Ishikawa (cell line): ENCODE data around the gene RNFT2.

Experiments used
- EP300 ChIP-seq: IDR thresholded peaks from 2 replicates; pipeline ENCODE4 v1.6.1; 2012; ENCODE audit warnings: borderline replicate concordance
- RAD21 ChIP-seq: IDR thresholded peaks from 2 replicates; pipeline ENCODE4 v1.6.1; 2012; ENCODE audit warnings: low read depth
- TF ChIP-seq, protein P1 (sequence below): IDR thresholded peaks from 2 replicates; pipeline ENCODE4 v1.6.1; 2012; ENCODE audit warnings: low read depth, mild to moderate bottlenecking

DNA sequence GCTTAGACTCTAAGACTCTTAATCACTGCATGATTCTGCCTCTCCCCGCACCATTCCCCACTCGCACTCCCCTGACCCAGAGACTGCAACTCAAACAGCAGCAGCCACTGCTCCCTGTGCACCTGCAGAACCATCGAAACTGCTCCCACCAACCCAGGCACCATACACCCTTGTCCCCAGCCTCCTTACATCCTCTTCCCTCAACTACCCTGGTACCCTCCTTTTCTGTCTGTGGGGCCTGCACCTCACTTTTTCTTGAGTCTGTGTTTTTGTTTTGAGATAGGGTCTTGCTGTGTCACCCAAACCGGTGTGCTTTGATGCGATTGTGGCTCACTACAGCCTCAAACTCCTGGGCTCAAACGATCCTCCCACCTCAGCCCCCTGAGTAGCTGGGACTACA, 69.4 kb downstream of the RNFT2 start:
- TF ChIP-seq, protein P1, sequence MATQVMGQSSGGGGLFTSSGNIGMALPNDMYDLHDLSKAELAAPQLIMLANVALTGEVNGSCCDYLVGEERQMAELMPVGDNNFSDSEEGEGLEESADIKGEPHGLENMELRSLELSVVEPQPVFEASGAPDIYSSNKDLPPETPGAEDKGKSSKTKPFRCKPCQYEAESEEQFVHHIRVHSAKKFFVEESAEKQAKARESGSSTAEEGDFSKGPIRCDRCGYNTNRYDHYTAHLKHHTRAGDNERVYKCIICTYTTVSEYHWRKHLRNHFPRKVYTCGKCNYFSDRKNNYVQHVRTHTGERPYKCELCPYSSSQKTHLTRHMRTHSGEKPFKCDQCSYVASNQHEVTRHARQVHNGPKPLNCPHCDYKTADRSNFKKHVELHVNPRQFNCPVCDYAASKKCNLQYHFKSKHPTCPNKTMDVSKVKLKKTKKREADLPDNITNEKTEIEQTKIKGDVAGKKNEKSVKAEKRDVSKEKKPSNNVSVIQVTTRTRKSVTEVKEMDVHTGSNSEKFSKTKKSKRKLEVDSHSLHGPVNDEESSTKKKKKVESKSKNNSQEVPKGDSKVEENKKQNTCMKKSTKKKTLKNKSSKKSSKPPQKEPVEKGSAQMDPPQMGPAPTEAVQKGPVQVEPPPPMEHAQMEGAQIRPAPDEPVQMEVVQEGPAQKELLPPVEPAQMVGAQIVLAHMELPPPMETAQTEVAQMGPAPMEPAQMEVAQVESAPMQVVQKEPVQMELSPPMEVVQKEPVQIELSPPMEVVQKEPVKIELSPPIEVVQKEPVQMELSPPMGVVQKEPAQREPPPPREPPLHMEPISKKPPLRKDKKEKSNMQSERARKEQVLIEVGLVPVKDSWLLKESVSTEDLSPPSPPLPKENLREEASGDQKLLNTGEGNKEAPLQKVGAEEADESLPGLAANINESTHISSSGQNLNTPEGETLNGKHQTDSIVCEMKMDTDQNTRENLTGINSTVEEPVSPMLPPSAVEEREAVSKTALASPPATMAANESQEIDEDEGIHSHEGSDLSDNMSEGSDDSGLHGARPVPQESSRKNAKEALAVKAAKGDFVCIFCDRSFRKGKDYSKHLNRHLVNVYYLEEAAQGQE = no peak
- no peak for TF ChIP-seq EP300
- no peak for TF ChIP-seq RAD21
